Esophagus muscularis mucosa (tissue), 4 donors: ENCODE data around the gene PSMD13. TPM values are rescaled to one million over a fixed set of nuclear protein-coding genes. Genes with fewer than 3 reads are reported as not detected.

Source experiments
- DNase-seq: peaks from one replicate; pipeline ENCODE4 v3.0.0-alpha.2; 2017; ENCODE audit errors: extremely low spot score
- H3K27ac ChIP-seq, 4 donors: fragments of 200-600 bp; sonication (generic); replicated peaks in 1 of 4; 1 replicate in 3 of 4; 2 replicates in 1 of 4; pipeline ENCODE4 v1.5.1; 2016 to 2019; ENCODE audit warnings: mild to moderate bottlenecking in 1 of 4
- H3K27me3 ChIP-seq, 4 donors: fragments of 200-600 bp; sonication (generic); one replicate each; pipeline versions ENCODE4 v1.5.1 to v1.6.0; 2016 to 2019
- H3K36me3 ChIP-seq, 4 donors: fragments of 200-600 bp; sonication (generic); one replicate each; pipeline ENCODE4 v1.5.1; 2016 to 2019
- H3K4me1 ChIP-seq, 4 donors: fragments of 200-600 bp; sonication (generic); one replicate each; pipeline ENCODE4 v1.5.1; 2016 to 2019
- H3K4me3 ChIP-seq, 4 donors: fragments of 200-600 bp; sonication (generic); 1 replicate in 2 of 4; 2 replicates in 2 of 4; pipeline ENCODE4 v1.5.1; 2016 to 2019; ENCODE audit warnings: mild to moderate bottlenecking in 4 of 4, moderate library complexity in 1 of 4
- H3K9me3 ChIP-seq, 4 donors: fragments of 200-600 bp; sonication (generic); 1 replicate in 3 of 4; 2 replicates in 1 of 4; pipeline ENCODE4 v1.5.1; 2016 to 2019
- CTCF ChIP-seq, 3 experiments: fragments of 200-600 bp in 2 of 3; fragments of 450-650 bp in 1 of 3; sonication (generic) in 2 of 3; IDR thresholded peaks; one replicate each; pipeline ENCODE4 v1.5.1; 2017 to 2019; ENCODE audit warnings: antibody characterized with exemption in 3 of 3, mild to moderate bottlenecking in 2 of 3, moderate library complexity in 1 of 3
- EP300 ChIP-seq: sonication (generic); formaldehyde crosslinking; IDR thresholded peaks from one replicate; pipeline ENCODE4 v1.6.1; 2017; ENCODE audit warnings: antibody characterized with exemption
- POLR2A ChIP-seq: fragments of 450-650 bp; IDR thresholded peaks from one replicate; pipeline ENCODE4 v1.6.1; 2017; ENCODE audit warnings: antibody characterized with exemption, moderate library complexity, mild to moderate bottlenecking, low read depth
- POLR2AphosphoS5 ChIP-seq, 2 donors: sonication (generic); formaldehyde crosslinking; IDR thresholded peaks; one replicate each; pipeline ENCODE4 v1.6.1; 2017; ENCODE audit warnings: antibody characterized with exemption in 2 of 2
- WGBS: methylation state at CpG from one replicate; pipeline ENCODE4 v1.1.5; 2018; 5-methylcytosine and 5-hydroxymethylcytosine counted together
- intact Hi-C: fragments of 100-400 bp; cut with DNase I; formaldehyde crosslinking; loops from one replicate; pipeline ENCODE4 v1.15.1; 2023
- total RNA-seq, 4 donors: library from RNA; depleted of rRNA; stranded (reverse); fragments of >200 nt; gene quantifications; one replicate each; pipeline versions ENCODE4 v1.1.0 to v1.2.1, GENCODE V29; 2016

The PSMD13 gene
- total RNA-seq, 4 donors from 2014 or later, result 86.4 to 124 (median 94.1) TPM

- 91% methylated on average over 10 of the region's 10 CpGs for WGBS
- TF ChIP-seq POLR2AphosphoS5 (IDR thresholded peaks at IDR 0.05) (no peak), POLR2A (no peak), EP300 (no peak), CTCF (IDR thresholded peaks at IDR 0.05) (no peak)
- intact Hi-C loops, result no loop called here
Measured at GRCh38 chr11:225734-226453, 10.9 kb upstream of the PSMD13 start.

GRCh38 chr11:227824-228379 is 8.9 kb upstream of the PSMD13 start:
- Histone ChIP-seq H3K4me1 (peaks cover 0 to 16% (median 9%) of the 10 kb centered on the region in 4 donors), H3K27ac (no peak overlapping the region), H3K4me3 (no peak overlapping the region), H3K9me3 (no peaks in the 10 kb centered on the region), H3K27me3 (no peaks in the 10 kb centered on the region), H3K36me3 (peaks cover 0 to 53% (median 21%) of the 10 kb centered on the region in 4 donors)
- DNase-seq, result no peak
- TF ChIP-seq CTCF (IDR thresholded peaks at IDR 0.05), result no peak
- intact Hi-C loops, result no loop called here
- 83% methylated on average over 6 of the region's 6 CpGs for WGBS

More at GRCh38 chr11:225734-226453, 10.9 kb upstream of the PSMD13 start:
- DNase-seq, result no peak
- Histone ChIP-seq H3K4me3 (no peak overlapping the region), H3K27ac (no peak overlapping the region), H3K27me3 (no peaks in the 10 kb centered on the region), H3K9me3 (no peaks in the 10 kb centered on the region), H3K36me3 (peaks cover 0 to 48% (median 18%) of the 10 kb centered on the region in 4 donors), H3K4me1 (peaks cover 0 to 28% (median 16%) of the 10 kb centered on the region in 4 donors)

- Histone ChIP-seq H3K27me3 (no peaks in the 10 kb centered on the region), H3K27ac (no peak overlapping the region), H3K9me3 (no peaks in the 10 kb centered on the region), H3K4me3 (no peak overlapping the region), H3K4me1 (peaks cover 6 to 9% (median 9%) of the 10 kb centered on the region in 4 donors), H3K36me3 (peaks cover 0 to 50% (median 22%) of the 10 kb centered on the region in 4 donors)
- 88% methylated on average over 10 of the region's 10 CpGs for WGBS
- DNase-seq, result no peak
- TF ChIP-seq EP300, result no peak
- TF ChIP-seq POLR2AphosphoS5 (IDR thresholded peaks at IDR 0.05), result no peak
- TF ChIP-seq CTCF (IDR thresholded peaks at IDR 0.05), result no peak
- TF ChIP-seq POLR2A, result no peak
- intact Hi-C loops, result no loop called here
Measured at GRCh38 chr11:230431-230830, 6.3 kb upstream of the PSMD13 start.

GRCh38 chr11:232783-233565 is 3.8 kb upstream of the PSMD13 start:
- TF ChIP-seq CTCF (IDR thresholded peaks at IDR 0.05) (no peak), POLR2AphosphoS5 (IDR thresholded peaks at IDR 0.05) (no peak), POLR2A (no peak), EP300 (no peak)
- intact Hi-C loops, result no loop called here
- Histone ChIP-seq H3K4me1 (peaks cover 15 to 24% (median 19%) of the 10 kb centered on the region in 4 donors), H3K36me3 (peaks cover 0 to 43% (median 17%) of the 10 kb centered on the region in 4 donors), H3K27ac (no peak overlapping the region), H3K27me3 (no peaks in the 10 kb centered on the region), H3K9me3 (no peaks in the 10 kb centered on the region), H3K4me3 (no peak overlapping the region)
- no peak for DNase-seq
- 90% methylated on average over 20 of the region's 20 CpGs for WGBS
